Hepatic stellate cell (primary cell): ENCODE measurements around the gene RNF208.
A peak's percentile ranks its signal among the peaks of the same experiment; 100 is the strongest.

Experiments used
- DNase-seq: peaks from one replicate; pipeline ENCODE4 v3.0.0; 2011; ENCODE audit warnings: low spot score

Gene RNF208

GRCh38 chr9:137227853-137228505 is 5.9 kb upstream of the RNF208 start:
- DNase-seq: no peak

- DNase-seq: peak; percentile 86
These were observed 5.2 kb upstream of the RNF208 start, which contains the start of gene RNF224 for GRCh38 chr9:137227054-137227852. Gene RNF224 (plus strand): TSS chr9:137227502. CDS start chr9:137228336, 834 bp downstream.

- DNase-seq: no peak
These were observed 4.5 kb upstream of the RNF208 start for GRCh38 chr9:137226338-137227053.

- DNase-seq: no peak
These were observed 3.8 kb upstream of the RNF208 start for GRCh38 chr9:137225699-137226331.

GRCh38 chr9:137224830-137225694 is 3.0 kb upstream of the RNF208 start, which contains the start of gene CYSRT1:
Gene CYSRT1 (plus strand): TSS chr9:137225174. CDS start chr9:137225622, 448 bp downstream.
- no peak for DNase-seq

- peak; percentile 99 for DNase-seq
These were observed 1.3 kb upstream of the RNF208 start for GRCh38 chr9:137223078-137223970.

- DNase-seq: no peak
These were observed 431 bp downstream of the RNF208 start for GRCh38 chr9:137221506-137222111.

GRCh38 chr9:137221095-137221505 is 940 bp downstream of the RNF208 start:
- DNase-seq: no peak

GRCh38 chr9:137220317-137221094 is 1.5 kb downstream of the RNF208 start:
- no peak for DNase-seq

GRCh38 chr9:137219757-137220316 is 2.2 kb downstream of the RNF208 start:
- no peak for DNase-seq

- peak; percentile 61 for DNase-seq
These were observed 3.2 kb downstream of the RNF208 start for GRCh38 chr9:137218754-137219271.

- DNase-seq: no peak
These were observed 3.8 kb downstream of the RNF208 start for GRCh38 chr9:137218212-137218753.

- peak; percentile 83 for DNase-seq
These were observed 4.5 kb downstream of the RNF208 start for GRCh38 chr9:137217276-137218211.

GRCh38 chr9:137216188-137216965 is 5.7 kb downstream of the RNF208 start:
- no peak for DNase-seq

GRCh38 chr9:137215196-137215986 is 6.6 kb downstream of the RNF208 start:
- no peak for DNase-seq
